Measurements from ENCODE around the gene IMPA2.

IMPA2 gene

GRCh38 chr18:12009581-12010140 is 28.4 kb downstream of the IMPA2 start:
- H3K18ac ChIP-seq (ENCODE audit: low read length): no peak overlapping the region
- H3K4me2 ChIP-seq (ENCODE audit: insufficient read depth, low read length, poor library complexity, severe bottlenecking): no peak overlapping the region
- H3K4me1 ChIP-seq (ENCODE audit: control insufficient read depth in 2 of 2, insufficient read depth in 1 of 2, low read depth in 1 of 2, low read length in 2 of 2): peaks cover 7 to 19% of the 10 kb centered on the region in 2 donors
- H3K79me1 ChIP-seq (ENCODE audit: low read depth, low read length): no peaks in the 10 kb centered on the region
- no peak overlapping the region for H3K4me3 ChIP-seq (ENCODE audit: low read length in 2 of 2)
- no peak overlapping the region for H2BK5ac ChIP-seq (ENCODE audit: low read length)
- no peaks in the 10 kb centered on the region for H3K9me3 ChIP-seq (replicated peaks in 1 of 2; ENCODE audit: control insufficient read depth in 2 of 2, insufficient read depth in 1 of 2, low read depth in 1 of 2, low read length in 2 of 2)
- no peak overlapping the region for H4K8ac ChIP-seq (ENCODE audit: low read depth, low read length)
- H2BK15ac ChIP-seq (ENCODE audit: low read length): no peak overlapping the region
- H3K14ac ChIP-seq (ENCODE audit: low read length): no peak overlapping the region
- H2AK5ac ChIP-seq (ENCODE audit: low read depth, low read length): no peak overlapping the region
- H3K23ac ChIP-seq (ENCODE audit: low read depth, low read length, poor library complexity): no peak overlapping the region
- DNase-seq (ENCODE audit: low spot score): no peak
- H4K91ac ChIP-seq (ENCODE audit: low read depth, low read length, poor library complexity): no peak overlapping the region
- no peak overlapping the region for H3K4ac ChIP-seq (ENCODE audit: low read length)
- H2BK120ac ChIP-seq (ENCODE audit: low read depth, low read length): no peak overlapping the region
- H3K27me3 ChIP-seq (ENCODE audit: control insufficient read depth in 3 of 3, insufficient read depth in 3 of 3, low read depth in 1 of 3, low read length in 3 of 3): no peaks in the 10 kb centered on the region
- no peak overlapping the region for H3K9ac ChIP-seq (ENCODE audit: low read depth, low read length, poor library complexity)
- H3K27ac ChIP-seq (replicated peaks; ENCODE audit: low read length): no peak overlapping the region
- H3K36me3 ChIP-seq (replicated peaks in 1 of 2; ENCODE audit: control insufficient read depth in 2 of 2, insufficient read depth in 2 of 2, low read length in 2 of 2): peaks cover 29 to 75% of the 10 kb centered on the region in 2 donors
- no peak overlapping the region for H2BK12ac ChIP-seq (ENCODE audit: low read length)
- H2AFZ ChIP-seq (ENCODE audit: low read length): no peak overlapping the region
- WGBS, 2 donors (ENCODE audit: extremely low coverage in 2 of 2, insufficient read length in 2 of 2, insufficient replicate concordance in 1 of 2): no CpG with 5 or more reads among the region's 12 CpGs

- no peaks in the 10 kb centered on the region for H3K9me3 ChIP-seq (replicated peaks in 1 of 2; ENCODE audit: control insufficient read depth in 2 of 2, insufficient read depth in 1 of 2, low read depth in 1 of 2, low read length in 2 of 2)
- H3K79me1 ChIP-seq (ENCODE audit: low read depth, low read length): no peaks in the 10 kb centered on the region
- no peak for DNase-seq (ENCODE audit: low spot score)
- no CpG with 5 or more reads among the region's 14 CpGs for WGBS, 2 donors (ENCODE audit: extremely low coverage in 2 of 2, insufficient read length in 2 of 2, insufficient replicate concordance in 1 of 2)
- no peaks in the 10 kb centered on the region for H3K27me3 ChIP-seq (ENCODE audit: control insufficient read depth in 3 of 3, insufficient read depth in 3 of 3, low read depth in 1 of 3, low read length in 3 of 3)
- H3K23ac ChIP-seq (ENCODE audit: low read depth, low read length, poor library complexity): no peak overlapping the region
- no peak overlapping the region for H3K4me2 ChIP-seq (ENCODE audit: insufficient read depth, low read length, poor library complexity, severe bottlenecking)
- no peak overlapping the region for H4K8ac ChIP-seq (ENCODE audit: low read depth, low read length)
- H3K4me3 ChIP-seq (ENCODE audit: low read length in 2 of 2): no peak overlapping the region
- no peak overlapping the region for H2AFZ ChIP-seq (ENCODE audit: low read length)
- H3K4me1 ChIP-seq (ENCODE audit: control insufficient read depth in 2 of 2, insufficient read depth in 1 of 2, low read depth in 1 of 2, low read length in 2 of 2): peaks cover 7 to 19% of the 10 kb centered on the region in 2 donors
- no peak overlapping the region for H4K91ac ChIP-seq (ENCODE audit: low read depth, low read length, poor library complexity)
- H2BK12ac ChIP-seq (ENCODE audit: low read length): no peak overlapping the region
- no peak overlapping the region for H2BK120ac ChIP-seq (ENCODE audit: low read depth, low read length)
- H3K27ac ChIP-seq (replicated peaks; ENCODE audit: low read length): no peak overlapping the region
- no peak overlapping the region for H2BK5ac ChIP-seq (ENCODE audit: low read length)
- H2BK15ac ChIP-seq (ENCODE audit: low read length): no peak overlapping the region
- H2AK5ac ChIP-seq (ENCODE audit: low read depth, low read length): no peak overlapping the region
- no peak overlapping the region for H3K14ac ChIP-seq (ENCODE audit: low read length)
- no peak overlapping the region for H3K4ac ChIP-seq (ENCODE audit: low read length)
- H3K9ac ChIP-seq (ENCODE audit: low read depth, low read length, poor library complexity): peak overlapping the region; percentile 46
- H3K36me3 ChIP-seq (replicated peaks in 1 of 2; ENCODE audit: control insufficient read depth in 2 of 2, insufficient read depth in 2 of 2, low read length in 2 of 2): peaks cover 25 to 77% of the 10 kb centered on the region in 2 donors
- H3K18ac ChIP-seq (ENCODE audit: low read length): no peak overlapping the region
Observed at GRCh38 chr18:12010187-12010802, 29.0 kb downstream of the IMPA2 start.

- Histone ChIP-seq H4K8ac (ENCODE audit: low read depth, low read length) (no peak overlapping the region), H2BK12ac (ENCODE audit: low read length) (no peak overlapping the region), H3K18ac (ENCODE audit: low read length) (no peak overlapping the region), H3K4me1 (ENCODE audit: control insufficient read depth in 2 of 2, insufficient read depth in 1 of 2, low read depth in 1 of 2, low read length in 2 of 2) (peaks cover 7 to 19% of the 10 kb centered on the region in 2 donors), H2BK120ac (ENCODE audit: low read depth, low read length) (no peak overlapping the region), H3K4me3 (ENCODE audit: low read length in 2 of 2) (no peak overlapping the region), H2BK15ac (ENCODE audit: low read length) (no peak overlapping the region), H4K91ac (ENCODE audit: low read depth, low read length, poor library complexity) (no peak overlapping the region), H3K23ac (ENCODE audit: low read depth, low read length, poor library complexity) (no peak overlapping the region), H3K36me3 (replicated peaks in 1 of 2; ENCODE audit: control insufficient read depth in 2 of 2, insufficient read depth in 2 of 2, low read length in 2 of 2) (peaks cover 28 to 76% of the 10 kb centered on the region in 2 donors), H3K27me3 (ENCODE audit: control insufficient read depth in 3 of 3, insufficient read depth in 3 of 3, low read depth in 1 of 3, low read length in 3 of 3) (no peaks in the 10 kb centered on the region), H3K9ac (ENCODE audit: low read depth, low read length, poor library complexity) (no peak overlapping the region), H2BK5ac (ENCODE audit: low read length) (no peak overlapping the region), H2AK5ac (ENCODE audit: low read depth, low read length) (no peak overlapping the region), H3K79me1 (ENCODE audit: low read depth, low read length) (no peaks in the 10 kb centered on the region), H2AFZ (ENCODE audit: low read length) (no peak overlapping the region), H3K9me3 (replicated peaks in 1 of 2; ENCODE audit: control insufficient read depth in 2 of 2, insufficient read depth in 1 of 2, low read depth in 1 of 2, low read length in 2 of 2) (no peaks in the 10 kb centered on the region), H3K4me2 (ENCODE audit: insufficient read depth, low read length, poor library complexity, severe bottlenecking) (no peak overlapping the region), H3K4ac (ENCODE audit: low read length) (no peak overlapping the region), H3K27ac (replicated peaks; ENCODE audit: low read length) (no peak overlapping the region), H3K14ac (ENCODE audit: low read length) (no peak overlapping the region)
- no peak for DNase-seq (ENCODE audit: low spot score)
- WGBS, 2 donors (ENCODE audit: extremely low coverage in 2 of 2, insufficient read length in 2 of 2, insufficient replicate concordance in 1 of 2): no CpG with 5 or more reads among the region's 8 CpGs
Observed at GRCh38 chr18:12011199-12011956, 30.1 kb downstream of the IMPA2 start.

GRCh38 chr18:12011957-12012549 is 30.7 kb downstream of the IMPA2 start:
- Histone ChIP-seq H2BK5ac (ENCODE audit: low read length) (no peak overlapping the region), H3K4ac (ENCODE audit: low read length) (no peak overlapping the region), H3K4me2 (ENCODE audit: insufficient read depth, low read length, poor library complexity, severe bottlenecking) (no peak overlapping the region), H3K79me1 (ENCODE audit: low read depth, low read length) (no peaks in the 10 kb centered on the region), H2BK15ac (ENCODE audit: low read length) (no peak overlapping the region), H4K91ac (ENCODE audit: low read depth, low read length, poor library complexity) (no peak overlapping the region), H3K18ac (ENCODE audit: low read length) (no peak overlapping the region), H3K9me3 (replicated peaks in 1 of 2; ENCODE audit: control insufficient read depth in 2 of 2, insufficient read depth in 1 of 2, low read depth in 1 of 2, low read length in 2 of 2) (no peaks in the 10 kb centered on the region), H2BK120ac (ENCODE audit: low read depth, low read length) (no peak overlapping the region), H3K9ac (ENCODE audit: low read depth, low read length, poor library complexity) (no peak overlapping the region), H4K8ac (ENCODE audit: low read depth, low read length) (no peak overlapping the region), H3K23ac (ENCODE audit: low read depth, low read length, poor library complexity) (no peak overlapping the region), H2AK5ac (ENCODE audit: low read depth, low read length) (no peak overlapping the region), H3K36me3 (replicated peaks in 1 of 2; ENCODE audit: control insufficient read depth in 2 of 2, insufficient read depth in 2 of 2, low read length in 2 of 2) (peaks cover 27 to 78% of the 10 kb centered on the region in 2 donors), H3K27me3 (ENCODE audit: control insufficient read depth in 3 of 3, insufficient read depth in 3 of 3, low read depth in 1 of 3, low read length in 3 of 3) (no peaks in the 10 kb centered on the region), H3K4me1 (ENCODE audit: control insufficient read depth in 2 of 2, insufficient read depth in 1 of 2, low read depth in 1 of 2, low read length in 2 of 2) (peaks cover 7 to 19% of the 10 kb centered on the region in 2 donors), H2AFZ (ENCODE audit: low read length) (no peak overlapping the region), H3K4me3 (ENCODE audit: low read length in 2 of 2) (no peak overlapping the region), H2BK12ac (ENCODE audit: low read length) (no peak overlapping the region), H3K14ac (ENCODE audit: low read length) (no peak overlapping the region), H3K27ac (replicated peaks; ENCODE audit: low read length) (no peak overlapping the region)
- no CpG with 5 or more reads among the region's 19 CpGs for WGBS, 2 donors (ENCODE audit: extremely low coverage in 2 of 2, insufficient read length in 2 of 2, insufficient replicate concordance in 1 of 2)
- DNase-seq (ENCODE audit: low spot score): no peak
